Body of pancreas (tissue), 4 donors: ENCODE measurements around the gene SYNJ2.

Experiments
- CTCF ChIP-seq, 7 experiments: fragments of 450-650 bp in 4 of 7; fragments of 200-600 bp in 3 of 7; sonication (generic) in 3 of 7; IDR thresholded peaks; one replicate each; pipeline ENCODE4 v1.5.1; 2016 to 2019; ENCODE audit warnings: antibody characterized with exemption in 7 of 7
- POLR2A ChIP-seq, 3 donors: fragments of 450-650 bp; IDR thresholded peaks; one replicate each; pipeline ENCODE4 v1.6.1; 2016; ENCODE audit warnings: antibody characterized with exemption in 3 of 3, mild to moderate bottlenecking in 2 of 3

GRCh38 chr6:158033077-158033750 lies 51.6 kb downstream of the SYNJ2 start:
- no peak for TF ChIP-seq POLR2A (IDR thresholded peaks at IDR 0.05)
- no peak for TF ChIP-seq CTCF (IDR thresholded peaks at IDR 0.05)
